Measurements from ENCODE around the gene KCNT1.

DNA sequence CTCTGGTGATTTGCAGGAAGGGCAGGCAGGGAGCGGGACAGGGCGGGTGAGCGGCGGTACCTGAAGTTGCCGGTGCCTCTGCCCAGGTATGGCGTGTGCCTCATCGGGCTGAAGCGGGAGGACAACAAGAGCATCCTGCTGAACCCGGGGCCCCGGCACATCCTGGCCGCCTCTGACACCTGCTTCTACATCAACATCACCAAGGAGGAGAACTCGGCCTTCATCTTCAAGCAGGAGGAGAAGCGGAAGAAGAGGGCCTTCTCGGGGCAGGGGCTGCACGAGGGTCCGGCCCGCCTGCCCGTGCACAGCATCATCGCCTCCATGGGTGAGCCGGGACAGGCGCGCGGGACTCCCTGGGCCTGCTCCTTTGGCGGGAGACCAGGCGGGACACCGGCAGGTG lies 68.8 kb downstream of the KCNT1 start:
- TF ChIP-seq CTCF (IDR thresholded peaks at IDR 0.05) (no peak), POLR2A (IDR thresholded peaks at IDR 0.05; ENCODE audit: low read depth) (no peak)
